Panc1 (cell line): Measurements from ENCODE around the gene CYP24A1. TPM values are rescaled to one million over a fixed set of nuclear protein-coding genes. Genes with fewer than 3 reads are reported as not detected.

Source experiments
- ATAC-seq: fragments of 200-7000 bp; cut with Tn5 transposase; 2 replicates; pipeline ENCODE4 v1.9.1; 2020; ENCODE audit warnings: mild to moderate bottlenecking, moderate library complexity
- BruUV-seq: library from RNA; stranded (reverse); fragments of 400-500 nt; replicated peaks from 2 replicates; lab custom pipeline; 2021; lab: Mats Ljungman, UMichigan
- CTCF ChIA-PET: fragments of 300-600 bp; sonication (Branson Sonifier 250); formaldehyde crosslinking; loops from one replicate; lab custom pipeline; 2022; ENCODE audit warnings: antibody characterized with exemption; lab: Charles Lee
- POLR2A ChIA-PET: fragments of 300-600 bp; sonication (Branson Sonifier 250); formaldehyde crosslinking; loops from one replicate; lab custom pipeline; 2022; ENCODE audit warnings: antibody characterized with exemption; lab: Charles Lee
- DNase-seq: peaks from one replicate; pipeline ENCODE4 v3.0.0-alpha.2; 2010; ENCODE audit warnings: low read depth, low spot score
- H3K27ac ChIP-seq: 2 replicates; pipeline ENCODE4 v1.5.1; 2011; ENCODE audit warnings: mild to moderate bottlenecking, low read length, inconsistent platforms
- H3K27me3 ChIP-seq: fragments of 200-500 bp; sonication (Bioruptor generic); 2 replicates; pipeline ENCODE4 v1.6.0; 2014; ENCODE audit warnings: low read length, inconsistent platforms; ENCODE audit not compliant: control insufficient read depth, insufficient read depth
- H3K36me3 ChIP-seq: fragments of 200-500 bp; sonication (Bioruptor generic); 2 replicates; pipeline ENCODE4 v1.5.1; 2014; ENCODE audit warnings: inconsistent platforms, mild to moderate bottlenecking, low read length, moderate library complexity; ENCODE audit not compliant: control insufficient read depth, insufficient read depth
- H3K4me1 ChIP-seq: 2 replicates; pipeline ENCODE4 v1.5.1; 2011; ENCODE audit warnings: inconsistent platforms, mild to moderate bottlenecking, low read length, moderate library complexity; ENCODE audit not compliant: control insufficient read depth, insufficient read depth
- H3K4me3 ChIP-seq, 2 experiments: 2 replicates each; pipeline ENCODE4 v1.5.1; 2011 to 2012; ENCODE audit warnings: low read depth in 2 of 2, low read length in 2 of 2, mild to moderate bottlenecking in 2 of 2, inconsistent platforms in 1 of 2, moderate library complexity in 1 of 2
- H3K9me3 ChIP-seq: fragments of 200-500 bp; sonication (Bioruptor generic); 2 replicates; pipeline ENCODE4 v1.5.1; 2014; ENCODE audit warnings: low read depth, mild to moderate bottlenecking, inconsistent platforms, low read length, moderate library complexity; ENCODE audit not compliant: control insufficient read depth, insufficient read depth
- CTCF ChIP-seq: fragments of 450-650 bp; IDR thresholded peaks from 2 replicates; pipeline ENCODE4 v1.5.1; 2017; ENCODE audit warnings: mild to moderate bottlenecking
- POLR2AphosphoS5 ChIP-seq: IDR thresholded peaks from 2 replicates; pipeline ENCODE4 v1.6.1; 2012; ENCODE audit warnings: mild to moderate bottlenecking, low read depth, low read length, moderate library complexity
- REST ChIP-seq, 2 experiments: IDR thresholded peaks; 2 replicates each; pipeline ENCODE4 v1.6.1; 2011 to 2012; ENCODE audit warnings: low read depth in 2 of 2, control low read depth in 1 of 2, low read length in 1 of 2, mild to moderate bottlenecking in 1 of 2, moderate library complexity in 1 of 2; ENCODE audit not compliant: insufficient read depth in 1 of 2
- SIN3A ChIP-seq: IDR thresholded peaks from 2 replicates; pipeline ENCODE4 v1.6.1; 2012; ENCODE audit warnings: low read depth, mild to moderate bottlenecking, low read length, moderate library complexity, borderline replicate concordance; ENCODE audit not compliant: insufficient read depth
- TCF7L2 ChIP-seq: IDR thresholded peaks from 2 replicates; pipeline ENCODE4 v1.6.1; 2011; ENCODE audit warnings: mild to moderate bottlenecking, low read depth, low read length, inconsistent platforms
- in situ Hi-C: cut with HindIII; loops from 2 replicates; pipeline ENCODE4 v1.10.0; 2016; ENCODE audit warnings: low sequenced_read_pairs, low pct_unique_long_range_greater_than_20kb
- intact Hi-C: fragments of 100-400 bp; cut with micrococcal nuclease; formaldehyde crosslinking; loops from one replicate; pipeline ENCODE4 v1.10.0; 2022; ENCODE audit not compliant: unreplicated experiment
- total RNA-seq: library from RNA; stranded (reverse); gene quantifications from one replicate; pipeline ENCODE4 v1.2.1, GENCODE V29; 2021; ENCODE audit not compliant: unreplicated experiment

The CYP24A1 gene
- total RNA-seq, 1 experiment from 2014 or later, result 3.0 TPM

GRCh38 chr20:54110041-54110440 is 63.7 kb downstream of the CYP24A1 start:
- Histone ChIP-seq H3K4me1 (no peaks in the 10 kb centered on the region), H3K9me3 (no peaks in the 10 kb centered on the region), H3K27ac (no peak overlapping the region), H3K4me3 (no peak overlapping the region), H3K27me3 (no peaks in the 10 kb centered on the region), H3K36me3 (no peaks in the 10 kb centered on the region)
- ChIA-PET CTCF (no interaction called here), POLR2A (no interaction called here)
- intact Hi-C loops (no loop called here), in situ Hi-C loops (no loop called here)
- no peak for TF ChIP-seq REST (IDR thresholded peaks at IDR 0.05; ENCODE audit: insufficient read depth in 1 of 2, low read depth in 2 of 2, low read length in 1 of 2)
- no peak for TF ChIP-seq SIN3A
- TF ChIP-seq POLR2AphosphoS5, result no peak
- TF ChIP-seq TCF7L2, result no peak
- TF ChIP-seq CTCF, result no peak
- BruUV-seq, result no TSS peak
- DNase-seq (no peak), ATAC-seq (no peak)

- ATAC-seq (no peak), DNase-seq (no peak)
- H3K27me3 ChIP-seq, result no peaks in the 10 kb centered on the region
- no peak overlapping the region for H3K4me3 ChIP-seq
- ChIA-PET CTCF (no interaction called here), POLR2A (no interaction called here)
- intact Hi-C loops, result no loop called here
- no peaks in the 10 kb centered on the region for H3K9me3 ChIP-seq
- H3K27ac ChIP-seq, result no peak overlapping the region
- H3K4me1 ChIP-seq, result no peaks in the 10 kb centered on the region
- in situ Hi-C loops, result no loop called here
- no TSS peak for BruUV-seq
- no peaks in the 10 kb centered on the region for H3K36me3 ChIP-seq
- no peak for TF ChIP-seq POLR2AphosphoS5
- TF ChIP-seq TCF7L2, result no peak
- TF ChIP-seq CTCF, result no peak
- TF ChIP-seq REST (IDR thresholded peaks at IDR 0.05; ENCODE audit: insufficient read depth in 1 of 2, low read depth in 2 of 2, low read length in 1 of 2), result no peak
- TF ChIP-seq SIN3A, result no peak
Observed at GRCh38 chr20:54108817-54109216, 65.0 kb downstream of the CYP24A1 start.
